Activated CD4-positive, alpha-beta T cell treated with anti-CD3 and anti-CD28 coated beads, Interleukin-2, amount 10 ng/mL, durations not matched to agents 24 days and 14 days (primary cell): ENCODE results near the gene HNRNPH3. TPM values are rescaled to one million over a fixed set of nuclear protein-coding genes. Genes with fewer than 3 reads are reported as not detected.

Experiments
- DNase-seq: peaks from one replicate; pipeline ENCODE4 v3.0.0; 2022
- H3K27ac Mint-ChIP-seq: one replicate; pipeline ENCODE4 v1.8.0; 2022; ENCODE audit warnings: mild to moderate bottlenecking, mixed read lengths
- H3K27me3 Mint-ChIP-seq: one replicate; pipeline ENCODE4 v1.8.0; 2022; ENCODE audit warnings: mixed read lengths
- H3K36me3 Mint-ChIP-seq: one replicate; pipeline ENCODE4 v1.8.0; 2022; ENCODE audit warnings: low read depth, mild to moderate bottlenecking, mixed read lengths
- H3K4me1 Mint-ChIP-seq: one replicate; pipeline ENCODE4 v1.8.0; 2021; ENCODE audit warnings: mixed read lengths
- H3K4me3 Mint-ChIP-seq: one replicate; pipeline ENCODE4 v1.8.0; 2022; ENCODE audit warnings: mild to moderate bottlenecking, moderate library complexity, mixed read lengths
- H3K9me3 Mint-ChIP-seq: one replicate; pipeline ENCODE4 v1.8.0; 2021; ENCODE audit warnings: mixed read lengths
- intact Hi-C: fragments of 100-400 bp; cut with micrococcal nuclease; formaldehyde crosslinking; loops from one replicate; pipeline ENCODE4 v1.15.1; 2023
- total RNA-seq: library from RNA; stranded (reverse); gene quantifications from 2 replicates; pipeline ENCODE4 v1.2.3, GENCODE V29; 2022

HNRNPH3 gene
- total RNA-seq, 1 donor from 2014 or later: 200 TPM

- DNase-seq: no peak
- H3K4me1 Mint-ChIP-seq: peaks cover 48% of the 10 kb centered on the region
- no peaks in the 10 kb centered on the region for H3K27me3 Mint-ChIP-seq
- H3K27ac Mint-ChIP-seq: peak overlapping the region; percentile 74
- no peaks in the 10 kb centered on the region for H3K9me3 Mint-ChIP-seq
- intact Hi-C loops: loop anchor here (10.0 kb wide), 1 partner anchor 482 kb away; no protein-coding TSS in a partner anchor
- peaks cover 77% of the 10 kb centered on the region for H3K36me3 Mint-ChIP-seq
- peak overlapping the region; percentile 70 for H3K4me3 Mint-ChIP-seq
Observed at GRCh38 chr10:68336754-68337351, 5.0 kb downstream of the HNRNPH3 start.

- Mint-ChIP-seq H3K4me3 (no peak overlapping the region), H3K27me3 (no peaks in the 10 kb centered on the region), H3K36me3 (peaks cover 76% of the 10 kb centered on the region), H3K27ac (no peak overlapping the region), H3K4me1 (peaks cover 40% of the 10 kb centered on the region), H3K9me3 (no peaks in the 10 kb centered on the region)
- no peak for DNase-seq
- intact Hi-C loops: loop anchor here (1.0 kb wide), 1 partner anchor 7 kb away; no protein-coding TSS in a partner anchor
Observed at GRCh38 chr10:68340358-68341080, 8.7 kb downstream of the HNRNPH3 start.

GRCh38 chr10:68342909-68343516 lies 11.1 kb downstream of the HNRNPH3 start:
- H3K27me3 Mint-ChIP-seq: no peaks in the 10 kb centered on the region

GRCh38 chr10:68345621-68346020 lies 13.8 kb downstream of the HNRNPH3 start:
- H3K4me1 Mint-ChIP-seq: peaks cover 18% of the 10 kb centered on the region
- DNase-seq: no peak
- no peak overlapping the region for H3K4me3 Mint-ChIP-seq
- no peaks in the 10 kb centered on the region for H3K27me3 Mint-ChIP-seq
- no peak overlapping the region for H3K27ac Mint-ChIP-seq
- H3K9me3 Mint-ChIP-seq: no peaks in the 10 kb centered on the region
- peaks cover 53% of the 10 kb centered on the region for H3K36me3 Mint-ChIP-seq
- intact Hi-C loops: loop anchor here (5.0 kb wide), 1 partner anchor 377 kb away; the partner anchor contains the start of gene CCAR1

More at GRCh38 chr10:68342909-68343516, 11.1 kb downstream of the HNRNPH3 start:
- peaks cover 69% of the 10 kb centered on the region for H3K36me3 Mint-ChIP-seq
- intact Hi-C loops: no loop called here
- DNase-seq: no peak
- peak overlapping the region; percentile 2 for H3K27ac Mint-ChIP-seq
- H3K4me1 Mint-ChIP-seq: peaks cover 28% of the 10 kb centered on the region
- H3K9me3 Mint-ChIP-seq: no peaks in the 10 kb centered on the region
- H3K4me3 Mint-ChIP-seq: no peak overlapping the region

- Mint-ChIP-seq H3K27ac (peak overlapping the region; percentile 72), H3K9me3 (no peaks in the 10 kb centered on the region), H3K4me3 (no peak overlapping the region), H3K36me3 (peaks cover 45% of the 10 kb centered on the region), H3K27me3 (no peaks in the 10 kb centered on the region), H3K4me1 (peaks cover 13% of the 10 kb centered on the region)
- DNase-seq: no peak
- intact Hi-C loops: loop anchor here (5.0 kb wide), 1 partner anchor 376 kb away; the partner anchor contains the start of gene CCAR1
Observed at GRCh38 chr10:68346774-68347173, 14.9 kb downstream of the HNRNPH3 start.

- H3K27me3 Mint-ChIP-seq: no peaks in the 10 kb centered on the region
- H3K4me1 Mint-ChIP-seq: peaks cover 8% of the 10 kb centered on the region
- H3K36me3 Mint-ChIP-seq: peaks cover 42% of the 10 kb centered on the region
- peak; percentile 82 for DNase-seq
- no peak overlapping the region for H3K4me3 Mint-ChIP-seq
- intact Hi-C loops: loop anchor here (2.0 to 5.0 kb wide), 2 partner anchors 136 to 374 kb away; partner anchors contain the start of gene CCAR1
- peak overlapping the region; percentile 59 for H3K27ac Mint-ChIP-seq
- H3K9me3 Mint-ChIP-seq: no peaks in the 10 kb centered on the region
Observed at GRCh38 chr10:68348265-68348741, 16.4 kb downstream of the HNRNPH3 start.

GRCh38 chr10:68353537-68353936 lies 21.7 kb downstream of the HNRNPH3 start:
- peaks cover 20% of the 10 kb centered on the region for H3K36me3 Mint-ChIP-seq
- H3K9me3 Mint-ChIP-seq: no peaks in the 10 kb centered on the region

GRCh38 chr10:68359189-68359588 lies 27.3 kb downstream of the HNRNPH3 start:
- Mint-ChIP-seq H3K27ac (no peak overlapping the region), H3K27me3 (no peaks in the 10 kb centered on the region)

More at GRCh38 chr10:68353537-68353936, 21.7 kb downstream of the HNRNPH3 start:
- H3K4me1 Mint-ChIP-seq: no peaks in the 10 kb centered on the region
- H3K27ac Mint-ChIP-seq: no peak overlapping the region
- DNase-seq: no peak
- H3K27me3 Mint-ChIP-seq: no peaks in the 10 kb centered on the region
- intact Hi-C loops: no loop called here
- H3K4me3 Mint-ChIP-seq: no peak overlapping the region

GRCh38 chr10:68362590-68362989 lies 30.7 kb downstream of the HNRNPH3 start:
- peaks cover 2% of the 10 kb centered on the region for H3K4me1 Mint-ChIP-seq
- intact Hi-C loops: no loop called here
- H3K9me3 Mint-ChIP-seq: no peaks in the 10 kb centered on the region

More at GRCh38 chr10:68359189-68359588, 27.3 kb downstream of the HNRNPH3 start:
- DNase-seq: no peak
- intact Hi-C loops: no loop called here
- H3K9me3 Mint-ChIP-seq: no peaks in the 10 kb centered on the region
- peaks cover 13% of the 10 kb centered on the region for H3K36me3 Mint-ChIP-seq
- peaks cover 2% of the 10 kb centered on the region for H3K4me1 Mint-ChIP-seq
- H3K4me3 Mint-ChIP-seq: no peak overlapping the region

GRCh38 chr10:68364101-68364886 lies 32.4 kb downstream of the HNRNPH3 start:
- H3K27me3 Mint-ChIP-seq: no peaks in the 10 kb centered on the region
- no peak for DNase-seq
- H3K27ac Mint-ChIP-seq: peak overlapping the region; percentile 11
- H3K4me1 Mint-ChIP-seq: peaks cover 2% of the 10 kb centered on the region
- intact Hi-C loops: no loop called here
- peaks cover 13% of the 10 kb centered on the region for H3K36me3 Mint-ChIP-seq
- no peak overlapping the region for H3K4me3 Mint-ChIP-seq
- H3K9me3 Mint-ChIP-seq: no peaks in the 10 kb centered on the region

More at GRCh38 chr10:68362590-68362989, 30.7 kb downstream of the HNRNPH3 start:
- DNase-seq: no peak
- H3K36me3 Mint-ChIP-seq: peaks cover 13% of the 10 kb centered on the region
- H3K27me3 Mint-ChIP-seq: no peaks in the 10 kb centered on the region
- H3K27ac Mint-ChIP-seq: no peak overlapping the region
- no peak overlapping the region for H3K4me3 Mint-ChIP-seq

GRCh38 chr10:68365611-68366010 lies 33.7 kb downstream of the HNRNPH3 start:
- Mint-ChIP-seq H3K27ac (no peak overlapping the region), H3K9me3 (peaks cover 4% of the 10 kb centered on the region)
- intact Hi-C loops: no loop called here

GRCh38 chr10:68366600-68366999 lies 34.7 kb downstream of the HNRNPH3 start:
- Mint-ChIP-seq H3K4me3 (no peak overlapping the region), H3K27ac (no peak overlapping the region), H3K36me3 (peaks cover 28% of the 10 kb centered on the region), H3K4me1 (peaks cover 2% of the 10 kb centered on the region), H3K27me3 (no peaks in the 10 kb centered on the region), H3K9me3 (peaks cover 8% of the 10 kb centered on the region)
- no peak for DNase-seq
- intact Hi-C loops: no loop called here

More at GRCh38 chr10:68365611-68366010, 33.7 kb downstream of the HNRNPH3 start:
- H3K4me3 Mint-ChIP-seq: no peak overlapping the region
- peaks cover 2% of the 10 kb centered on the region for H3K4me1 Mint-ChIP-seq
- H3K36me3 Mint-ChIP-seq: peaks cover 21% of the 10 kb centered on the region
- no peak for DNase-seq
- no peaks in the 10 kb centered on the region for H3K27me3 Mint-ChIP-seq

- Mint-ChIP-seq H3K4me3 (no peak overlapping the region), H3K9me3 (peaks cover 10% of the 10 kb centered on the region), H3K27ac (no peak overlapping the region), H3K4me1 (peaks cover 2% of the 10 kb centered on the region), H3K27me3 (no peaks in the 10 kb centered on the region), H3K36me3 (peaks cover 31% of the 10 kb centered on the region)
- DNase-seq: no peak
- intact Hi-C loops: no loop called here
Observed at GRCh38 chr10:68367121-68367520, 35.3 kb downstream of the HNRNPH3 start.
